Esophagus (tissue), 2 donors: ENCODE measurements around the gene PNPLA5. TPM values are rescaled to one million over a fixed set of nuclear protein-coding genes. Genes with fewer than 3 reads are reported as not detected.

Experiments used
- H3K27ac ChIP-seq, 2 donors: one replicate each; pipeline ENCODE4 v1.5.1; 2013; ENCODE audit warnings: low read depth in 2 of 2, mild to moderate bottlenecking in 2 of 2, inconsistent platforms in 1 of 2, low read length in 1 of 2, moderate library complexity in 1 of 2
- H3K27me3 ChIP-seq, 2 donors: one replicate each; pipeline ENCODE4 v1.6.1; 2013; ENCODE audit warnings: low read length in 2 of 2, control low read depth in 1 of 2, mild to moderate bottlenecking in 1 of 2; ENCODE audit not compliant: insufficient read depth in 2 of 2, control insufficient read depth in 1 of 2
- H3K36me3 ChIP-seq, 2 donors: one replicate each; pipeline ENCODE4 v1.6.1; 2013; ENCODE audit warnings: low read length in 1 of 2; ENCODE audit not compliant: control insufficient read depth in 2 of 2, insufficient read depth in 2 of 2
- H3K4me1 ChIP-seq, 2 donors: one replicate each; pipeline ENCODE4 v1.6.1; 2013; ENCODE audit warnings: low read length in 1 of 2; ENCODE audit not compliant: control insufficient read depth in 2 of 2, insufficient read depth in 2 of 2
- H3K4me3 ChIP-seq, 2 donors: one replicate each; pipeline ENCODE4 v1.5.1; 2013; ENCODE audit warnings: low read length in 2 of 2, mild to moderate bottlenecking in 2 of 2, low read depth in 1 of 2, moderate library complexity in 1 of 2
- H3K9me3 ChIP-seq, 2 donors: one replicate each; pipeline ENCODE4 v1.6.1; 2013; ENCODE audit warnings: mild to moderate bottlenecking in 2 of 2, low read depth in 1 of 2, low read length in 1 of 2, moderate library complexity in 1 of 2; ENCODE audit not compliant: control insufficient read depth in 2 of 2, insufficient read depth in 1 of 2
- WGBS, 2 donors: extraction: QIAGEN DNeasy Blood & Tissue Kit; methylation state at CpG; one replicate each; pipeline ENCODE4 v1.1.7; 2013; 5-methylcytosine and 5-hydroxymethylcytosine counted together
- polyA plus RNA-seq, 2 donors: library from polyadenylated mRNA; stranded (reverse); fragments of 200-250 nt; gene quantifications; one replicate each; pipeline ENCODE4 v1.2.3, GENCODE V29; 2013
- donor health status: healthy with polysubstance abuse.
- donor health status: Bipolar disorder and iron deficiency.

The PNPLA5 gene
- polyA plus RNA-seq, 2 donors: not detected

DNA sequence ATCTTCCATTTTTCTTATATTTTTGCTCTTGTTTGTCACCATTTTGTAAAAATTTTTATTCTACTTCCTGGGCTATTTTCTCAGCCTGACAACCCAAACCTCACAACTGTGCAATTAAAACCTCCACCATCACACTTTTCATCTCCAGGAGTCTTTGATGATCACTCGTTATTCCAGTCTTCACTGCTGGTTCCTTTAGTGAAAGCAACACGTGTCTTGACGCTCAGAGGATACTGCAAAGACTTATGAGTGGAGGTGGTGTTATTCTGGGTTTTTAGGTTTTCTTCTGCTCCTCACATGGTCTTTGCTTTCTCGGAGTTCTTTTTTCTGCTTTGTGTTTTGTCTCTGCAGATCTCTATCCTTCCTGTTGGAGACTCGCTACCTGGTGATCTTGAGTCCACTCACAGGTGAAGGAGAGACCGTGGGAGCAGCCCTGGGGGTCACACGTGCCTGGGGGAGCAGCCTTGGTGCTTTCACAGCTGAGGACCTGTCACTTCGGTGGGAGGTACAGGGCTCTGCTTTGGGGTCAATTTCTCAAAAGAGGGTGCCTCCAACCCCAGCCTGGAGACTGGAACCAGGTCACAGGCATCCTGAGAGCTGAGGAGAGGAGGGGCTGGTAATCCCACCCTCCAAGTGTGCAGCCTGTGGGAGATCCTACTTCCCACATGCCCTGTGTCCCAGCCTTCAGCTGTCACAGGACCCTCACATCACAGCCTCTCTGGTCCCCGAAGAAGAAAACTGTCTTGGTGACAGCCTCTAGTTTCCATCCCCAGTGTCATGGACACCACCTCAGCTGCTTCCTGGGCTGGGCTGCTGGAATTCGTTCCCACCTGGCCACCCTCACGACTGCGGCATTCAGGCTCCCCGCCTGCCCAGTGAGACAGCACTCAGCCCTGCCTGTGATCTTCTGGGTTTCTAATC lies 40.5 kb downstream of the PNPLA5 start:
- Histone ChIP-seq H3K27ac (no peak overlapping the region), H3K9me3 (peaks cover 0 to under 1% of the 10 kb centered on the region in 2 donors), H3K36me3 (no peaks in the 10 kb centered on the region), H3K4me3 (no peak overlapping the region), H3K27me3 (peaks cover 0 to 4% of the 10 kb centered on the region in 2 donors), H3K4me1 (peaks cover 0 to 4% of the 10 kb centered on the region in 2 donors)
- 63 to 66% methylated on average over 13 of the region's 13 CpGs for WGBS, 2 donors

DNA sequence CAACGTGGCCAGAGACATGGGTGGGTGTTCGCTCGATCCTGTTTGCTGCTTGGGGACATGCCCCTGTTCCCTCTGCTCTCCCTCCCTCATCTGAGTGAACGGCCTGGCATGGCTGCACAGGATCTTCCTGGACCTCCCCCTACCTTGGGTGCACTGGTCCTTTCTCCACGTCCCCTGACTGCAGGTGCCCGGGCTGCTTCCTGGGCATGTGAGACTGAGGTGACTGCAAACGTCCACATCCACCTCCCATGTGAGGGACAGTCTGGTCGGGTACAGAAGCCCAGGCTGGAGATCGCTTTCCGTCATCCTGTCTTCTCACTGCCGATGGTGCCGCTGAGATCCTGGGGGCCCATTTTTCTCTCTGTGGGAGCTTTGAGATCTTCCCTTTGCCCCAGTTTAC lies 41.3 kb downstream of the PNPLA5 start:
- 52 to 53% methylated on average over 12 of the region's 12 CpGs for WGBS, 2 donors
- no peaks in the 10 kb centered on the region for H3K36me3 ChIP-seq
- peaks cover 0 to 4% of the 10 kb centered on the region in 2 donors for H3K27me3 ChIP-seq
- H3K4me1 ChIP-seq: peaks cover 0 to 4% of the 10 kb centered on the region in 2 donors
- no peak overlapping the region for H3K27ac ChIP-seq
- H3K4me3 ChIP-seq: no peak overlapping the region
- H3K9me3 ChIP-seq: no peaks in the 10 kb centered on the region

- peaks cover 0 to 4% of the 10 kb centered on the region in 2 donors for H3K27me3 ChIP-seq
- no peaks in the 10 kb centered on the region for H3K9me3 ChIP-seq
- no peak overlapping the region for H3K27ac ChIP-seq
- no peak overlapping the region for H3K4me3 ChIP-seq
- no peaks in the 10 kb centered on the region for H3K36me3 ChIP-seq
- 55 to 61% methylated on average over 13 of the region's 13 CpGs for WGBS, 2 donors
- H3K4me1 ChIP-seq: peaks cover 0 to 4% of the 10 kb centered on the region in 2 donors
These were observed 42.1 kb downstream of the PNPLA5 start for GRCh38 chr22:43849731-43850130.

- no peak overlapping the region for H3K27ac ChIP-seq
- peaks cover 0 to 4% of the 10 kb centered on the region in 2 donors for H3K27me3 ChIP-seq
- WGBS, 2 donors: 51 to 57% methylated on average over 16 of the region's 16 CpGs
- H3K4me1 ChIP-seq: peaks cover 0 to 3% of the 10 kb centered on the region in 2 donors
- no peak overlapping the region for H3K4me3 ChIP-seq
- no peaks in the 10 kb centered on the region for H3K36me3 ChIP-seq
- H3K9me3 ChIP-seq: no peaks in the 10 kb centered on the region
These were observed 43.2 kb downstream of the PNPLA5 start for GRCh38 chr22:43848366-43849171.

DNA sequence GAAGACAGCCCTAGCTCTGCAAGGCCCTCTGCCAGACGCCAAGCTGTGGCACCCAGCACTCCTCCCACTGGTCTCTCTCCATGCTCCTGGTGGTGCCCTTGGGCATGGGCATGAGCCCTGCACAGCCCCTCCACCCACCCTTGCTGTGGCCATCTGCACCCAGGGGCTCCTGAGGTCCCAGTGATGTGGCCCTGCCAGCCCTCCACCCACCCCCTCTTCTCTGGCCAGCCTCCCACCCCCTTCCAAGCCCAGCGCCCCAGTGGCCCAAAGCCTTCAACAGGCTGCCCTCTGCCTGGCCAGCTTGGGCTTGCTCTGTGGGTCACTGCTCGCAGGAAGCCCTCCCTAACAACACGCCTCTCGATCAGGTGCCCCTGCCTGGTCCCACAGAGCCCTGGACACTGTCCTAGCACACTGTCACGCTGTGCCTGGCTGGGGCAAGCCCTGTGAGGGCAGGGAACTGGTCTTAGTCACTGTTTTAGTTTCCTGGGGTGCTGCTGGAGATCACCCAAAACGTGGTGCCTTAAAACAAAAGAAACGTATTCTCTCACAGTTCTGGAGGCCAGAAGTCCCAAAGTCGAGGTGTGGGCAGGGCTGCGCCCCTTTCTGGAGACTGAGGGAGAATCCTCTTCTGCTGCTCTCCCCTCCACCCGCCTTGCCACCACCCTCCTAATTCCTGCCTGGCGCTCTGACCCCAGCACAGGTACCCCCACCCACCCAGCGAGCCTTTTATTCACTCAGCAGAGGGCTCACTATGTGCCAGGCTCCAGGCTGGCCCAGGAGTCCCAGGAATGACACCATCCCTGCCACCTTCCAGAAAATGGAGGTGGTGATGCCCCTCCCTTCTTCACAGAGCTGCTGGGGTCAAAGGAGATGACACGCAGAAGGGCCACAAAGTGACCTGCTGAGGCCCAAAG lies 44.2 kb downstream of the PNPLA5 start:
- Histone ChIP-seq H3K4me1 (no peaks in the 10 kb centered on the region), H3K9me3 (no peaks in the 10 kb centered on the region), H3K27ac (no peak overlapping the region), H3K27me3 (peaks cover 0 to 4% of the 10 kb centered on the region in 2 donors), H3K4me3 (no peak overlapping the region), H3K36me3 (no peaks in the 10 kb centered on the region)
- 76 to 81% methylated on average over 14 of the region's 14 CpGs for WGBS, 2 donors

DNA sequence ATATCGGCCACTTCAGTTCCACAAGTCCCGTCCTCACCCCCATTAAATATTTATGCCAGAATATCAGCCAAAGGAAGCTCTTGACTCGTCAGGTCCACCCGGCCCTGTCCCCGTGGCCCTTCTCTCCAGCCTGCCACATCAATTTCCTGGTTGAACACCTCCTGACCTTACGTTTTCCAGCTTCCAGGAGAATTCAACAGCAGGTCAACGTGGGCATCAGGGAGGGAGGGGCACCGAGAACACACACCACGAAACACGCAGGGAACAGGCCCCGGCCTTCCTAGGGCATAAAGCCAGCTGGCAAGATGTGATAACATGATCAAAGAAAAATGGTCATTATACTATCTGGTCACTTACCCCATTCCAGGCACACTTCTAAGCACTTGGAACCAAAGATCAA lies 44.8 kb downstream of the PNPLA5 start:
- no peaks in the 10 kb centered on the region for H3K36me3 ChIP-seq
- H3K9me3 ChIP-seq: no peaks in the 10 kb centered on the region
- peaks cover 0 to 4% of the 10 kb centered on the region in 2 donors for H3K27me3 ChIP-seq
- H3K27ac ChIP-seq: no peak overlapping the region
- H3K4me1 ChIP-seq: no peaks in the 10 kb centered on the region
- WGBS, 2 donors: 70 to 71% methylated on average over 11 of the region's 11 CpGs
- H3K4me3 ChIP-seq: no peak overlapping the region

GRCh38 chr22:43845981-43846380 lies 45.8 kb downstream of the PNPLA5 start:
- Histone ChIP-seq H3K9me3 (no peaks in the 10 kb centered on the region), H3K27me3 (peaks cover 0 to 4% of the 10 kb centered on the region in 2 donors), H3K4me3 (no peak overlapping the region), H3K27ac (no peak overlapping the region), H3K36me3 (no peaks in the 10 kb centered on the region), H3K4me1 (no peaks in the 10 kb centered on the region)
- WGBS, 2 donors: 78 to 82% methylated on average over 11 of the region's 11 CpGs

DNA sequence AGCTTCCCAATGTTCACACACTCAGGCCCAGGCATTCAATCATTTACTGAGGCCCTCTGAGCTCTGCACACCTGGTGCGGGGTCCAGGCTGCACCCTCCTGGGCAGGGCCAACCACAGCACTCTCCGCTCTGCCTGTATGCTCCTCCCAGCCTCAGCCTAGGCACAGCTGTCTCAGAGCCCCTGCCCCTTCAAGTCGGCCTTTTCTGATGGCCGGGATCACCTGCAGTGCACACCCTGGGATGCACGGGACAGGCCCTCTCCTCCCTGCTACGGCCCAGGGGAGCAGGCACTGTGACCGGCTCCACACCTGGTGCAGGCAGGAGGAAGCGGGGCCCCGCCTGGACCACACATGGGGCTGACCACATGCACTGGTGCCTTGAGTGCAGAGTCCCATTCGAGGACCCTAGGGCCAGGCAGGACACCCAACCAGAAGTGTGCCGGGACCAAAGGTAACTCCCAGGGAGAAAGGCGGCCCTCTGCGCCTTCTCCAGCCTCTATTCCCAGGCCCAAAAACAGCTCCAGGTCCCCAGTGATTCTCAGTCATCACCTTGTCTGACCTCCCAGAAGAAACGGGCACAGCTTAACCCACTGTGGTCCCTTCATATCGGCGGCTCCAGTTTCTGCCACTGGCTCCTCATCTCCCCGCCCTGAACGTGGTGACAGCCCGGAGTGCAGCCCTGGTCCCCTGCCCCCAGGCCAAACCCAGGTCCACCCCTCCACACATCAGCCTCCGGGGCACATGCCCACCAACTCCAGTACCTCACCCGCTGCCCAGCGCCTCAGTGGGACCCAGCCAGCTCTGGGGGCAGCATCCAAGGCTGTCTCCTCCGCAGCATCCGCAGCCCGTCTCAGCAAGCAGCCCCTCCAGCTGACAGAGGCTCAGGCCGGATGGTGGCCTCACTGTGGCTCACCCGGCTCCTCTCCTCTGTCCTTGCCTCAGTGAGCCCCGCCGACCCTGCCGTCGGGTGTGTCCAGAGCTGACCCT lies 47.0 kb downstream of the PNPLA5 start:
- H3K4me1 ChIP-seq: no peaks in the 10 kb centered on the region
- H3K4me3 ChIP-seq: no peak overlapping the region
- H3K27me3 ChIP-seq: peaks cover 0 to 2% of the 10 kb centered on the region in 2 donors
- no peaks in the 10 kb centered on the region for H3K36me3 ChIP-seq
- 82 to 84% methylated on average over 31 of the region's 31 CpGs for WGBS, 2 donors
- H3K9me3 ChIP-seq: no peaks in the 10 kb centered on the region
- no peak overlapping the region for H3K27ac ChIP-seq
